Erythroblast (primary cell): Measurements from ENCODE around the gene DENND1B.

ENCODE experiments used
- GATA1 ChIP-seq: IDR thresholded peaks from 2 replicates; pipeline ENCODE4 v1.6.1; 2011; ENCODE audit warnings: low read depth, mild to moderate bottlenecking, control low read depth, low read length, moderate library complexity
- POLR2A ChIP-seq: IDR thresholded peaks from 2 replicates; pipeline ENCODE4 v1.6.1; 2011; ENCODE audit warnings: mild to moderate bottlenecking, low read length

GRCh38 chr1:197559655-197560054, 215.6 kb downstream of the DENND1B start:
- TF ChIP-seq POLR2A: no peak
- no peak for TF ChIP-seq GATA1
